Central memory CD8-positive, alpha-beta T cell (primary cell): ENCODE measurements around the gene KCNH3.

Experiments
- ATAC-seq: fragments of 150-1000 bp; cut with Tn5 transposase; replicated peaks from 2 replicates; pipeline ENCODE4 v1.10.0; 2022; ENCODE audit warnings: mild to moderate bottlenecking, moderate FRiP score, moderate number of reproducible peaks; ENCODE audit not compliant: poor library complexity, severe bottlenecking; ENCODE audit errors: extremely low read depth
- DNase-seq, 2 donors: peaks; one replicate each; pipeline ENCODE4 v3.0.0; 2021; ENCODE audit warnings: low spot score in 2 of 2
- H3K27ac Mint-ChIP-seq: one replicate; pipeline ENCODE4 v1.8.0; 2022; ENCODE audit warnings: low read depth, mild to moderate bottlenecking, moderate library complexity, mixed read lengths
- H3K27me3 Mint-ChIP-seq: one replicate; pipeline ENCODE4 v1.8.0; 2022; ENCODE audit warnings: mixed read lengths
- H3K36me3 Mint-ChIP-seq: one replicate; pipeline ENCODE4 v1.8.0; 2022; ENCODE audit warnings: mild to moderate bottlenecking, moderate library complexity, mixed read lengths; ENCODE audit not compliant: insufficient read depth
- H3K4me1 Mint-ChIP-seq: one replicate; pipeline ENCODE4 v1.8.0; 2022; ENCODE audit warnings: mixed read lengths
- H3K4me3 Mint-ChIP-seq: one replicate; pipeline ENCODE4 v1.8.0; 2022; ENCODE audit warnings: mild to moderate bottlenecking, moderate library complexity, mixed read lengths
- H3K9me3 Mint-ChIP-seq: one replicate; pipeline ENCODE4 v1.8.0; 2022; ENCODE audit warnings: mixed read lengths

KCNH3 gene

DNA sequence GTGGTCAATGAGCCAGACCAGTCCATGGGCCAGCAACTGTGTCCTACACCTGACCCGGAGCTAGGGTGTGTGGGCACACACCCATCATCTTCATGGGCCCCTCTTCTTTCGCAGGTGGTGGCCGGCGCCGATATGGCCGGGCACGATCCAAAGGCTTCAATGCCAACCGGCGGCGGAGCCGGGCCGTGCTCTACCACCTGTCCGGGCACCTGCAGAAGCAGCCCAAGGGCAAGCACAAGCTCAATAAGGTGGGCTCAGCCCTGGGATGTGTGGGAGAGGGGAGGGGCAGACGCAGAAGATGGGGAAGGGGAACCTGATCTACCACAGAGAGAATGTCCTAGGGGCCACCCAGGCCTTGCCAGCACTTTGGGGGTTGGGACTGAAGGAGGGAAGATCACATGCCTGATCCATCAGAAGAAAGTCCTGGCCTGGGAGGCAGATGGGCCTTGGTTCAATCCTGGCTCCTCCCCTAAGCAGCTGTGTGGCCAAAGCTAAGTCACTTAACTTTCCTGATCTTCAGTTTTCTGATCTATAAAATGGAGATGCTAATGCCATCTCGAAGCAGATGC is 3.8 kb downstream of the KCNH3 start:
- peaks cover 12% of the 10 kb centered on the region for H3K4me1 Mint-ChIP-seq
- H3K27ac Mint-ChIP-seq = no peak overlapping the region
- H3K9me3 Mint-ChIP-seq = no peaks in the 10 kb centered on the region
- ATAC-seq (no peak), DNase-seq (no peak)
- H3K36me3 Mint-ChIP-seq = peaks cover under 1% of the 10 kb centered on the region
- H3K27me3 Mint-ChIP-seq = peaks cover 19% of the 10 kb centered on the region
- H3K4me3 Mint-ChIP-seq = no peak overlapping the region

DNA sequence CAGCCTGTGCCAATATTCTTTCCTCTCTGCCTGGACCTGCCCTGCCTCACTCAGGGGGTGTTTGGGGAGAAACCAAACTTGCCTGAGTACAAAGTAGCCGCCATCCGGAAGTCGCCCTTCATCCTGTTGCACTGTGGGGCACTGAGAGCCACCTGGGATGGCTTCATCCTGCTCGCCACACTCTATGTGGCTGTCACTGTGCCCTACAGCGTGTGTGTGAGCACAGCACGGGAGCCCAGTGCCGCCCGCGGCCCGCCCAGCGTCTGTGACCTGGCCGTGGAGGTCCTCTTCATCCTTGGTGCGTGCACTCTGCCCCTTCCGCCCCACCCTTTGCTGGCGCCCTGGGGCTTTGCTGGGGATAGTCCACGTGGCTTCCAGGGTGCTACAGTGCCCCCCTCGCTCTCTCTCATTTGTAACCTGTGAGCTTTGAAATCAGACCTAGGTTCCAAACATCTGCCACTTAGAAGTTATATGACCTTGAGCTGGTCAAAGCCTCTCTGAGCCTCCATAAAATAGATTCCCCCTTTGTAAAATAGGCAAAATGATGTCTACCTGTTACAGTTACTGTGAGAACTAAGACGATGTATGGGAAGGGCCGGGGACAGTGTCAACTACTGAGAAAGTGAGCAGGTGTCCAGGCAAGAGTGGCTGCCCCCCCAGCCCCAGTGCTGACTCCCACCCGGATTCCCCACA is 4.5 kb downstream of the KCNH3 start:
- Mint-ChIP-seq H3K4me1 (peaks cover 12% of the 10 kb centered on the region), H3K36me3 (no peaks in the 10 kb centered on the region), H3K27ac (no peak overlapping the region), H3K4me3 (no peak overlapping the region), H3K27me3 (peaks cover 26% of the 10 kb centered on the region), H3K9me3 (no peaks in the 10 kb centered on the region)
- ATAC-seq (no peak), DNase-seq (no peak)

DNA sequence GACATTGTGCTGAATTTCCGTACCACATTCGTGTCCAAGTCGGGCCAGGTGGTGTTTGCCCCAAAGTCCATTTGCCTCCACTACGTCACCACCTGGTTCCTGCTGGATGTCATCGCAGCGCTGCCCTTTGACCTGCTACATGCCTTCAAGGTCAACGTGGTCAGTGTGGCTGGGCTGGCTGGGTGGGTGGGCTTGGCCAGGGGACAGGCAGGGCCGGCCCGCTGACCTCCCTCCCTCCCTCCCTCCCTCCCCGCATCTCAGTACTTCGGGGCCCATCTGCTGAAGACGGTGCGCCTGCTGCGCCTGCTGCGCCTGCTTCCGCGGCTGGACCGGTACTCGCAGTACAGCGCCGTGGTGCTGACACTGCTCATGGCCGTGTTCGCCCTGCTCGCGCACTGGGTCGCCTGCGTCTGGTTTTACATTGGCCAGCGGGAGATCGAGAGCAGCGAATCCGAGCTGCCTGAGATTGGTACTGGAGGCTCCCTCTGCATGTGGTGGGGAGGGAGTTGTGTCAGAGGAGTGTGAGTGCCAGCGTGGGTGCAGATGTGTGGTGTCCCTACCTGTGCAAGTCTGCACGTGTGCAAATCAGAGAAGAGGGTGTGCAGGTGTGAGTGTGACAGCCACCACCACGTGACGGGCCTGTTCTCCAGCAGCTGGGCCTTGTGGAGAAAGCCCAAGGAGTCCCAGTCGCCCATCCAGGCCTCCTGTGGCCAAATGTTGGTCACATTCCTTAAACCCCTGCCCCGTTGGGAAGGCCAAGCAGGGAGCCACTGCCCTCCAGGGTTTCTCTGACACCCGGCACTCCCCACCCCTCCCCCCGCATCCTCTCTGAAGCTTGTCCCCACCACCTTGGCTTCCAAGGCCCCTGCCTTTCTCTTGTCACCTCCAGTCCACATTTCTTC is 5.3 kb downstream of the KCNH3 start:
- no peak for ATAC-seq
- Mint-ChIP-seq H3K27me3 (peaks cover 28% of the 10 kb centered on the region), H3K4me3 (no peak overlapping the region), H3K36me3 (no peaks in the 10 kb centered on the region), H3K9me3 (no peaks in the 10 kb centered on the region), H3K27ac (no peak overlapping the region), H3K4me1 (peaks cover 12% of the 10 kb centered on the region)
- no peak for DNase-seq

GRCh38 chr12:49545815-49546214 is 7.0 kb downstream of the KCNH3 start:
- Mint-ChIP-seq H3K27me3 (peaks cover 40% of the 10 kb centered on the region), H3K4me3 (no peak overlapping the region), H3K36me3 (no peaks in the 10 kb centered on the region), H3K9me3 (no peaks in the 10 kb centered on the region), H3K4me1 (peaks cover 6% of the 10 kb centered on the region), H3K27ac (no peak overlapping the region)
- DNase-seq (no peak), ATAC-seq (no peak)

GRCh38 chr12:49546481-49546880 is 7.7 kb downstream of the KCNH3 start:
- H3K27ac Mint-ChIP-seq = no peak overlapping the region
- no peaks in the 10 kb centered on the region for H3K9me3 Mint-ChIP-seq
- DNase-seq (no peak), ATAC-seq (no peak)
- H3K4me3 Mint-ChIP-seq = no peak overlapping the region
- peaks cover 44% of the 10 kb centered on the region for H3K27me3 Mint-ChIP-seq
- H3K4me1 Mint-ChIP-seq = peaks cover 6% of the 10 kb centered on the region
- H3K36me3 Mint-ChIP-seq = no peaks in the 10 kb centered on the region

DNA sequence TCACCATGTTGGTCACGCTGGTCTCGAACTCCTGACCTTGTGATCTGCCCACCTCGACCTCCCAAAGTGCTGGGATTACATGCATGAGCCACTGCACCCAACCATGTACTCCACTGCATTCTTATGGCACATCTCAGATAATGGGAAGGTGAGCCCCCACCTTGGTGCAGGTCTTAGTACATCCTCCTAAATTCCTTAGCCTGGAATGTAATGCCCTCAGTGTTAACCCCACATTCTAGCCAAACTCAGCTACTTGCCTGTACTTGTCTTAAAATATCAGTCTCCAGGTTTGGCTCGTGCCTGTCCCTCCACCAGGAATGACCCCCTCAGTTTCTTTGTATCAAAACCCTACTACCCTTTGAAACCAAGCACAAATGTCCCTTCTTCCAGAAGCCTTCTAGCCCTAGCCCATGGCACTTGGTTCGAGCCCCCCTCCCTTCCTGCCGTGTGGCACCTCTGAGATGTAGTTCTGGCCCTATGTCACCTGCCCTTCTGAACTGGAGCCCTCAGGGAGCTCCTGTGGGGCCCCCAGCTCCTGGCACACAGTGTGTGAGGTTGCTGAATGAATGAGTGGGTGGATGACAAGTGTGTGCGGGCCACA is 8.4 kb downstream of the KCNH3 start:
- Mint-ChIP-seq H3K9me3 (no peaks in the 10 kb centered on the region), H3K27ac (no peak overlapping the region), H3K27me3 (peaks cover 44% of the 10 kb centered on the region), H3K36me3 (no peaks in the 10 kb centered on the region), H3K4me1 (peaks cover 6% of the 10 kb centered on the region), H3K4me3 (no peak overlapping the region)
- ATAC-seq (no peak), DNase-seq (no peak)

DNA sequence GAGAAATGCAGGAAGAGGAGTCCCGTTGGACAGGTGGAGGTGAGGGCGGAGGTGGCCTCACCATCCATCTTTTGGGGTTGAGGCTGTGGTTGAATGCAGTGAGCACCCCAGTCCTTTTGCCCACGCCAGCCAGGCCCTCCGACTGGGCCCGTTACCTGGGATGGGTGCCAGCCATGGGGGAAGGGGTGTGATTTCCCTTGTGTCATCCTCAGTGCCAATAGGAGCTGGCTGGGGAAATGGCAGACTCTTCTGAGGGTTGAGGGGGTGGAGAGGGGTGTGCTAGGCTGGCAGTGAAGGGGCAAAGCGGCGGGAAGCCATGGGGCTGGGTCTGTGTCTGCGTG is 9.6 kb downstream of the KCNH3 start:
- H3K27me3 Mint-ChIP-seq = peaks cover 44% of the 10 kb centered on the region
- no peak overlapping the region for H3K27ac Mint-ChIP-seq
- H3K4me1 Mint-ChIP-seq = peaks cover 5% of the 10 kb centered on the region
- no peaks in the 10 kb centered on the region for H3K9me3 Mint-ChIP-seq
- peak overlapping the region; percentile 55 for H3K4me3 Mint-ChIP-seq
- no peaks in the 10 kb centered on the region for H3K36me3 Mint-ChIP-seq
- ATAC-seq (no peak), DNase-seq (no peak)

DNA sequence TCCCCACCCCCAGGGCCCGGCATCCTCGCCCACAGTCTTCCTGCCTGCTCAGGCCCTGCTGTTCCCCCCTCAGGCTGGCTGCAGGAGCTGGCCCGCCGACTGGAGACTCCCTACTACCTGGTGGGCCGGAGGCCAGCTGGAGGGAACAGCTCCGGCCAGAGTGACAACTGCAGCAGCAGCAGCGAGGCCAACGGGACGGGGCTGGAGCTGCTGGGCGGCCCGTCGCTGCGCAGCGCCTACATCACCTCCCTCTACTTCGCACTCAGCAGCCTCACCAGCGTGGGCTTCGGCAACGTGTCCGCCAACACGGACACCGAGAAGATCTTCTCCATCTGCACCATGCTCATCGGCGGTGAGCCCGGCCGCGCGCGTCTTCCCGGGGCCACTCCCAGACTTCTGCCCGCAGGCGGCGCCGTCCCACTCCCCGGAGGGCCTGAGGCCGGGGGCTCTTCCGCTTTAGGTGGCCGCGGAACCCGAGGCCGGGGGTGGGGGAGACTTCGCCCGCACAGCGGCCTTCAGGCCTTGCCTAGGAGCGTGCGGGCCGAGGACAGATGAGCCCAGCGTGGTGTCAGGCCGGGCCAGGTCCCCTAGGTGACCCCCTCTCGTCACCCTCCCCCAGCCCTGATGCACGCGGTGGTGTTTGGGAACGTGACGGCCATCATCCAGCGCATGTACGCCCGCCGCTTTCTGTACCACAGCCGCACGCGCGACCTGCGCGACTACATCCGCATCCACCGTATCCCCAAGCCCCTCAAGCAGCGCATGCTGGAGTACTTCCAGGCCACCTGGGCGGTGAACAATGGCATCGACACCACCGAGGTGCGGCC is 10.2 kb downstream of the KCNH3 start:
- no peak overlapping the region for H3K27ac Mint-ChIP-seq
- H3K4me3 Mint-ChIP-seq = peak overlapping the region; percentile 55
- DNase-seq (no peak), ATAC-seq (peak; percentile 11)
- no peaks in the 10 kb centered on the region for H3K36me3 Mint-ChIP-seq
- H3K4me1 Mint-ChIP-seq = peaks cover 6% of the 10 kb centered on the region
- H3K9me3 Mint-ChIP-seq = no peaks in the 10 kb centered on the region
- peaks cover 44% of the 10 kb centered on the region for H3K27me3 Mint-ChIP-seq

DNA sequence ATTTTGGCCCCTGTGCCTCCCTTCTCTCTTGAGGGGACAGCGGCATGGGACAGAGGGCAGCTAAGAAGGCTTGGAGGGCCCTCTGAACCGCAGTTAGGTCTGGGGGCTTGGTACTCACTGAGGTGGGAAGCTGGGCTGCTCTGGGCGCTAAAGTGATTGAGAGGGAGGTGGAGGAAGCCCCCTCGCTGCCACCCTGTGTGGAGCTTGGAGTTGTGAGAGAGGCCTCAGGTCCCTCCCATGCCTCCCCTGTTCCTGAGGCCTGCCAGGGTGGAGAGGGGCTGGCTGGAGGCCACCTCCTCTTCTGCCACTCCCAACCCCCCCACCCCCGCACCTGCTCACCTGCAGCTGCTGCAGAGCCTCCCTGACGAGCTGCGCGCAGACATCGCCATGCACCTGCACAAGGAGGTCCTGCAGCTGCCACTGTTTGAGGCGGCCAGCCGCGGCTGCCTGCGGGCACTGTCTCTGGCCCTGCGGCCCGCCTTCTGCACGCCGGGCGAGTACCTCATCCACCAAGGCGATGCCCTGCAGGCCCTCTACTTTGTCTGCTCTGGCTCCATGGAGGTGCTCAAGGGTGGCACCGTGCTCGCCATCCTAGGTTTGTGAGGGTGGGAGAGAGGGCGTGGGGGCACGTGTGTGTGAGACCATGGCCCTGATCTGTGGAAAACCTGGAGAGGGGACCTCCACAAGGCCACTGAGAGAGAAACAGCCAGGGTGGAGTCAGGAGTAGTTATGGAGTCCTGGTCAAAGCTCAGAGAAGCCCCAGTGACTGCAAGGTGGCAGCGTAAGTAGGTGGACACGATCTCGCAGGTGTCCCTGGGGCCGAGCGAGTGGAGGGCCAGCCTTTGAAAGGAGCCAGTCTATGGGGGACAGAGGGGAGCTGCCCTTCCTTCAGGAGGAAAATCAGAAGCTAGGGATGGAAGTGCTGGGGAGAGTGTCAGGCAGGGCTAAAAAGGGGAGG is 11.2 kb downstream of the KCNH3 start:
- H3K27me3 Mint-ChIP-seq = peaks cover 44% of the 10 kb centered on the region
- H3K36me3 Mint-ChIP-seq = no peaks in the 10 kb centered on the region
- no peak overlapping the region for H3K4me3 Mint-ChIP-seq
- no peaks in the 10 kb centered on the region for H3K9me3 Mint-ChIP-seq
- H3K27ac Mint-ChIP-seq = no peak overlapping the region
- peaks cover 6% of the 10 kb centered on the region for H3K4me1 Mint-ChIP-seq
- no peak for DNase-seq
- ATAC-seq = no peak

- H3K27me3 Mint-ChIP-seq = peaks cover 41% of the 10 kb centered on the region
- H3K27ac Mint-ChIP-seq = no peak overlapping the region
- no peak for DNase-seq
- no peaks in the 10 kb centered on the region for H3K36me3 Mint-ChIP-seq
- no peaks in the 10 kb centered on the region for H3K9me3 Mint-ChIP-seq
- ATAC-seq = no peak
- H3K4me3 Mint-ChIP-seq = no peak overlapping the region
- peaks cover 6% of the 10 kb centered on the region for H3K4me1 Mint-ChIP-seq
Measured at GRCh38 chr12:49550693-49551252, 11.9 kb downstream of the KCNH3 start.

- H3K27ac Mint-ChIP-seq = no peak overlapping the region
- DNase-seq (no peak), ATAC-seq (no peak)
- H3K9me3 Mint-ChIP-seq = no peaks in the 10 kb centered on the region
- H3K4me3 Mint-ChIP-seq = no peak overlapping the region
- peaks cover 32% of the 10 kb centered on the region for H3K27me3 Mint-ChIP-seq
- peaks cover 6% of the 10 kb centered on the region for H3K4me1 Mint-ChIP-seq
- no peaks in the 10 kb centered on the region for H3K36me3 Mint-ChIP-seq
Measured at GRCh38 chr12:49552014-49552413, 13.2 kb downstream of the KCNH3 start.
